ENCODE data around the gene C1QTNF1.

Gene C1QTNF1

DNA sequence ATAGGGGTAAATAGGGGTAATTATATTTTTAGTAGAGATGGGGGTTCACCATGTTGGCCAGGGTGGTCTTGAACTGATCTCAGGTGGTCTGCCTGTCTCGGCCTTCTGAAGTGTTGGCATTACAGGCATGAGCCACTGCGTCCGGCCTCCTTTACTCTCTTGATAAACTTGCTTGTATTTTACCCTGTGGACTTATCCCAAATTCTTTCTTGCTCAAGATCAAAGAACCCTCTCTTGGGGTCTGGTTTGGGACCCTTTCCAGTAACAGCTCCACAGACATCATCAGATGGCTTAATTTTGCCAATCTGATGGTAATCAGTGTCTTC lies 5.6 kb upstream of the C1QTNF1 start:
- Histone ChIP-seq H3K27me3 (replicated peaks; ENCODE audit: insufficient read depth, low read length) (peaks cover 71% of the 10 kb centered on the region), H2AFZ (ENCODE audit: low read length) (no peak overlapping the region), H4K20me1 (ENCODE audit: insufficient read depth, low read length) (no peaks in the 10 kb centered on the region), H3F3A (ENCODE audit: insufficient read depth, low read length) (no peaks in the 10 kb centered on the region), H3K79me2 (ENCODE audit: low read length) (no peaks in the 10 kb centered on the region), H3K27ac (ENCODE audit: low read length) (no peak overlapping the region), H3K4me2 (ENCODE audit: low read depth, low read length) (no peak overlapping the region), H3K36me3 (replicated peaks; ENCODE audit: insufficient read depth, low read length) (no peaks in the 10 kb centered on the region), H3K9me3 (replicated peaks; ENCODE audit: insufficient read depth, low read length) (no peaks in the 10 kb centered on the region), H3K9ac (ENCODE audit: low read length) (no peak overlapping the region), H3K9me2 (replicated peaks; ENCODE audit: insufficient read depth, low read length) (no peaks in the 10 kb centered on the region), H3K4me1 (ENCODE audit: low read length) (no peaks in the 10 kb centered on the region), H3K4me3 (ENCODE audit: low read length) (no peak overlapping the region)
- TF ChIP-seq, protein P1, sequence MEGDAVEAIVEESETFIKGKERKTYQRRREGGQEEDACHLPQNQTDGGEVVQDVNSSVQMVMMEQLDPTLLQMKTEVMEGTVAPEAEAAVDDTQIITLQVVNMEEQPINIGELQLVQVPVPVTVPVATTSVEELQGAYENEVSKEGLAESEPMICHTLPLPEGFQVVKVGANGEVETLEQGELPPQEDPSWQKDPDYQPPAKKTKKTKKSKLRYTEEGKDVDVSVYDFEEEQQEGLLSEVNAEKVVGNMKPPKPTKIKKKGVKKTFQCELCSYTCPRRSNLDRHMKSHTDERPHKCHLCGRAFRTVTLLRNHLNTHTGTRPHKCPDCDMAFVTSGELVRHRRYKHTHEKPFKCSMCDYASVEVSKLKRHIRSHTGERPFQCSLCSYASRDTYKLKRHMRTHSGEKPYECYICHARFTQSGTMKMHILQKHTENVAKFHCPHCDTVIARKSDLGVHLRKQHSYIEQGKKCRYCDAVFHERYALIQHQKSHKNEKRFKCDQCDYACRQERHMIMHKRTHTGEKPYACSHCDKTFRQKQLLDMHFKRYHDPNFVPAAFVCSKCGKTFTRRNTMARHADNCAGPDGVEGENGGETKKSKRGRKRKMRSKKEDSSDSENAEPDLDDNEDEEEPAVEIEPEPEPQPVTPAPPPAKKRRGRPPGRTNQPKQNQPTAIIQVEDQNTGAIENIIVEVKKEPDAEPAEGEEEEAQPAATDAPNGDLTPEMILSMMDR (IDR thresholded peaks at IDR 0.05; ENCODE audit: low read length): no peak
- no peak for TF ChIP-seq EZH2phosphoT487 (IDR thresholded peaks at IDR 0.05; ENCODE audit: low read length)
- TF ChIP-seq EZH2 (optimal IDR thresholded peaks at IDR 0.05; ENCODE audit: low read depth, low read length): no peak
- no peak for DNase-seq

DNA sequence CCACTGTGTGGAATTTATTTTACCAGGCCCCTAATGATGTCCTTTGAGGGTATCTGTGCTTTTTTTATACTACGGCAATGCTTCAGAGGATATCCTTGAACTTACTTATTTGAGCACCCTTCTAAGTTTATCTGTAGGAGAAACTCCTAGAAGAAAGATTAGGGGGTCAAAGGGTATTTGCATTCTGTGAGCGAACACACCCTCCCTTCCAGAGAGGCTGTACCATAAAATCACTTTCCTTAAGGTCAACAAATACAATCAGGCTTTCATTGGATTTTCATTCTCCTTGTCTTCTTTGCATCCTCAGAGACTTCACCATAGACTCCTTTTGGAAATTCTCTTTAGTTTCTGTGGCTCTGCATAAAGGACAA lies 4.7 kb upstream of the C1QTNF1 start:
- Histone ChIP-seq H3K9me3 (replicated peaks; ENCODE audit: insufficient read depth, low read length) (no peaks in the 10 kb centered on the region), H3K4me2 (ENCODE audit: low read depth, low read length) (no peak overlapping the region), H3K4me3 (ENCODE audit: low read length) (no peak overlapping the region), H3F3A (ENCODE audit: insufficient read depth, low read length) (no peaks in the 10 kb centered on the region), H4K20me1 (ENCODE audit: insufficient read depth, low read length) (no peaks in the 10 kb centered on the region), H3K36me3 (replicated peaks; ENCODE audit: insufficient read depth, low read length) (no peaks in the 10 kb centered on the region), H3K27ac (ENCODE audit: low read length) (no peak overlapping the region), H3K4me1 (ENCODE audit: low read length) (no peaks in the 10 kb centered on the region), H3K27me3 (replicated peaks; ENCODE audit: insufficient read depth, low read length) (peaks cover 78% of the 10 kb centered on the region), H3K9ac (ENCODE audit: low read length) (no peak overlapping the region), H2AFZ (ENCODE audit: low read length) (no peak overlapping the region), H3K9me2 (replicated peaks; ENCODE audit: insufficient read depth, low read length) (no peaks in the 10 kb centered on the region), H3K79me2 (ENCODE audit: low read length) (no peaks in the 10 kb centered on the region)
- DNase-seq: no peak
- TF ChIP-seq, protein P1 (IDR thresholded peaks at IDR 0.05; ENCODE audit: low read length): no peak
- TF ChIP-seq EZH2phosphoT487 (IDR thresholded peaks at IDR 0.05; ENCODE audit: low read length) (no peak), EZH2 (optimal IDR thresholded peaks at IDR 0.05; ENCODE audit: low read depth, low read length) (no peak)

DNA sequence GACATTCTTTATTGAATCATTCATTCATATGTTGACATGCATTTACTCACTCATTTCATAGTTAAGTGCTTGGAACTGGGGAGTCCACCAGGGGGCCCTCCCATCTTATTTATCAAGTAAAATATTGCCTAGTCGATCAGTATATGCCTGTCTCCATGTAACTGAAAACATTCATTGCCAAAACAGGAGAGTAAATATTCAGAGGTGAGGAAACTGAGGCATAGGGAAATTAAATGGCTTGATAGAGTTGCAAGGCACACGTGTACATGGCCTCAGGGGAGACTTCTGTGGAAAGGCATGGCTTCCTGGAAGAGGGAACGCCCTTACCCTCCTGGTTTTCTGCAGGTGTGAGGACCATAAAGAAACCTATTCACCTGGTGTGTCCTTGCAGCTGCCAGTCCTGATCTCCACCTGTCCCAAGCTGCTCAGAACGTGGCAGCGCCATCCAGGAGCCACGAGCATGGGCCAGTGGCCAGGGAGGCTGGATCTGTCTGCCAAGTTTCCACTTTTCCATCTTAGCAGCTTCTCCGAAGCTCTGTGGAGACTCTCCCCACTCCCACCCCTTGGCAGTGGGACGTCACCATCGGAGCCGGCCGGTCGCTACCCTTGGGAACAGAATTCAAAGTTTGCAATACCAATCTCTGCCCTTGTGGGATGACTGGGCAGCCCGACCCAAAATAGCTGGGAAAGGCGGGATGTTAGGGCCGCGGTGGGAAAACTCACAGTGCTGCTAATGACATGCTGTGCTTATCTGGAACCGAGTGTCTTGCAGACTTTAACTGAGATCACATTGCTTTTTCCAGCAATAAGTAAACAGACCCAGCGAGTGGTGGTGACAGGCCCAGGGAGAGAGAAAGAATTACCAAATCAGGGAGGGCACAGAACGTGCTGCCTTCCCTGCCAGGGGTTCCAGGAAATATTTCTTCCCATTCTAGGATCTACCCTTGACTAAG lies 4.1 kb upstream of the C1QTNF1 start:
- H3K79me2 ChIP-seq (ENCODE audit: low read length): no peaks in the 10 kb centered on the region
- H3K9me2 ChIP-seq (replicated peaks; ENCODE audit: insufficient read depth, low read length): no peaks in the 10 kb centered on the region
- TF ChIP-seq EZH2 (optimal IDR thresholded peaks at IDR 0.05; ENCODE audit: low read depth, low read length) (no peak), EZH2phosphoT487 (IDR thresholded peaks at IDR 0.05; ENCODE audit: low read length) (no peak)
- TF ChIP-seq, protein P1 (IDR thresholded peaks at IDR 0.05; ENCODE audit: low read length): peak; percentile 68
- no peaks in the 10 kb centered on the region for H4K20me1 ChIP-seq (ENCODE audit: insufficient read depth, low read length)
- H3F3A ChIP-seq (ENCODE audit: insufficient read depth, low read length): no peaks in the 10 kb centered on the region
- peaks cover 79% of the 10 kb centered on the region for H3K27me3 ChIP-seq (replicated peaks; ENCODE audit: insufficient read depth, low read length)
- H3K36me3 ChIP-seq (replicated peaks; ENCODE audit: insufficient read depth, low read length): no peaks in the 10 kb centered on the region
- no peak overlapping the region for H3K27ac ChIP-seq (ENCODE audit: low read length)
- no peak overlapping the region for H3K9ac ChIP-seq (ENCODE audit: low read length)
- no peaks in the 10 kb centered on the region for H3K9me3 ChIP-seq (replicated peaks; ENCODE audit: insufficient read depth, low read length)
- no peaks in the 10 kb centered on the region for H3K4me1 ChIP-seq (ENCODE audit: low read length)
- H3K4me3 ChIP-seq (ENCODE audit: low read length): no peak overlapping the region
- no peak overlapping the region for H3K4me2 ChIP-seq (ENCODE audit: low read depth, low read length)
- peak; percentile 67 for DNase-seq
- no peak overlapping the region for H2AFZ ChIP-seq (ENCODE audit: low read length)
